ENCODE data around the gene TUBA3C. TPM values are rescaled to one million over a fixed set of nuclear protein-coding genes. Genes with fewer than 3 reads are reported as not detected.

Gene TUBA3C
- total and polyA plus RNA-seq, 2 donors from 2014 or later = not detected

- intact Hi-C loops (cut with DNase I) = no loop called here
- H3K4me1 ChIP-seq (ENCODE audit: control insufficient read depth in 2 of 3, insufficient read depth in 2 of 3, low read depth in 1 of 3, low read length in 3 of 3) = peaks cover 0 to 5% (median 0%) of the 10 kb centered on the region in 3 donors
- no peak for FAIRE-seq
- no peak overlapping the region for H3K4me3 ChIP-seq (ENCODE audit: low read length in 3 of 3)
- no peak for DNase-seq
- H3K27ac ChIP-seq (ENCODE audit: low read depth in 2 of 2, low read length in 2 of 2) = no peak overlapping the region
- H3K36me3 ChIP-seq (ENCODE audit: control insufficient read depth in 2 of 3, insufficient read depth in 3 of 3, low read length in 3 of 3) = no peaks in the 10 kb centered on the region
- H3K27me3 ChIP-seq (ENCODE audit: control insufficient read depth, insufficient read depth, low read length) = no peaks in the 10 kb centered on the region
- TF ChIP-seq CTCF (IDR thresholded peaks at IDR 0.05; ENCODE audit: borderline replicate concordance, extremely low read depth, insufficient read depth) = no peak
- H3K9ac ChIP-seq (ENCODE audit: low read length in 3 of 3) = no peak overlapping the region
- H3K9me3 ChIP-seq (ENCODE audit: control insufficient read depth in 2 of 3, insufficient read depth in 1 of 3, low read length in 3 of 3) = peaks cover 0 to 6% (median 2%) of the 10 kb centered on the region in 3 donors
Observed at GRCh38 chr13:19150712-19151228, 30.9 kb downstream of the TUBA3C start.

- FAIRE-seq (no peak), DNase-seq (no peak)
- H3K9ac ChIP-seq (ENCODE audit: low read length in 3 of 3) = no peak overlapping the region
- H3K36me3 ChIP-seq (ENCODE audit: control insufficient read depth in 2 of 3, insufficient read depth in 3 of 3, low read length in 3 of 3) = no peaks in the 10 kb centered on the region
- no peak overlapping the region for H3K4me3 ChIP-seq (ENCODE audit: low read length in 3 of 3)
- H3K27me3 ChIP-seq (ENCODE audit: control insufficient read depth, insufficient read depth, low read length) = no peaks in the 10 kb centered on the region
- peaks cover 0 to 6% (median 2%) of the 10 kb centered on the region in 3 donors for H3K9me3 ChIP-seq (ENCODE audit: control insufficient read depth in 2 of 3, insufficient read depth in 1 of 3, low read length in 3 of 3)
- intact Hi-C loops (cut with DNase I) = no loop called here
- TF ChIP-seq CTCF (IDR thresholded peaks at IDR 0.05; ENCODE audit: borderline replicate concordance, extremely low read depth, insufficient read depth) = no peak
- H3K27ac ChIP-seq (ENCODE audit: low read depth in 2 of 2, low read length in 2 of 2) = no peak overlapping the region
- H3K4me1 ChIP-seq (ENCODE audit: control insufficient read depth in 2 of 3, insufficient read depth in 2 of 3, low read depth in 1 of 3, low read length in 3 of 3) = peaks cover 0 to 5% (median 0%) of the 10 kb centered on the region in 3 donors
Observed at GRCh38 chr13:19150226-19150625, 31.4 kb downstream of the TUBA3C start.

- Histone ChIP-seq H3K27ac (ENCODE audit: low read depth in 2 of 2, low read length in 2 of 2) (no peak overlapping the region), H3K4me3 (ENCODE audit: low read length in 3 of 3) (no peak overlapping the region), H3K9ac (ENCODE audit: low read length in 3 of 3) (no peak overlapping the region), H3K36me3 (ENCODE audit: control insufficient read depth in 2 of 3, insufficient read depth in 3 of 3, low read length in 3 of 3) (no peaks in the 10 kb centered on the region), H3K9me3 (ENCODE audit: control insufficient read depth in 2 of 3, insufficient read depth in 1 of 3, low read length in 3 of 3) (peaks cover 0 to 6% (median 2%) of the 10 kb centered on the region in 3 donors), H3K27me3 (ENCODE audit: control insufficient read depth, insufficient read depth, low read length) (no peaks in the 10 kb centered on the region), H3K4me1 (ENCODE audit: control insufficient read depth in 2 of 3, insufficient read depth in 2 of 3, low read depth in 1 of 3, low read length in 3 of 3) (peaks cover 0 to 5% (median 0%) of the 10 kb centered on the region in 3 donors)
- intact Hi-C loops (cut with DNase I) = no loop called here
- no peak for TF ChIP-seq CTCF (IDR thresholded peaks at IDR 0.05; ENCODE audit: borderline replicate concordance, extremely low read depth, insufficient read depth)
- no peak for DNase-seq
- FAIRE-seq = no peak
Observed at GRCh38 chr13:19148561-19148960, 33.1 kb downstream of the TUBA3C start.

All from kidney (tissue), 14 donors.